HepG2 (cell line): ENCODE data around the gene TM2D3. TPM values are rescaled to one million over a fixed set of nuclear protein-coding genes. Genes with fewer than 3 reads are reported as not detected.

Source experiments
- EHMT2 ChIP-seq: fragments of 200-600 bp; sonication (generic); IDR thresholded peaks from 2 replicates; pipeline ENCODE4 v1.7.0; 2017; ENCODE audit warnings: antibody characterized with exemption, low read depth, low read length, borderline replicate concordance
- EZH2 ChIP-seq: conservative IDR thresholded peaks from 2 replicates; pipeline ENCODE4 v1.6.1; 2012; ENCODE audit warnings: mild to moderate bottlenecking, low read depth, low read length, moderate library complexity
- GTF3A ChIP-seq: sonication (generic); formaldehyde crosslinking; conservative IDR thresholded peaks from 2 replicates; pipeline ENCODE4 v1.4.0; 2020; ENCODE audit warnings: mild to moderate bottlenecking, missing genetic modification reagents
- HNRNPH1 ChIP-seq: fragments of 200-400 bp; formaldehyde crosslinking; optimal IDR thresholded peaks from 2 replicates; pipeline ENCODE3; 2017; ENCODE audit warnings: mild to moderate bottlenecking, low read depth, low read length
- IRF2 ChIP-seq: IDR thresholded peaks from 2 replicates; pipeline ENCODE4 v1.6.1; 2018; ENCODE audit warnings: missing genetic modification reagents, missing compliant biosample characterization
- MAFG ChIP-seq: sonication (generic); formaldehyde crosslinking; IDR thresholded peaks from 2 replicates; pipeline ENCODE4 v1.5.1; 2020; ENCODE audit warnings: mild to moderate bottlenecking, missing genetic modification reagents
- MAZ ChIP-seq, 2 experiments: sonication (generic) in 1 of 2; formaldehyde crosslinking in 1 of 2; IDR thresholded peaks; 2 replicates each; pipeline versions ENCODE4 v1.5.0 to v1.6.1; 2012 to 2020; ENCODE audit warnings: low read depth in 2 of 2, mild to moderate bottlenecking in 2 of 2, borderline replicate concordance in 1 of 2, improper control_type of control experiment in 1 of 2, low read length in 1 of 2, missing genetic modification reagents in 1 of 2, moderate library complexity in 1 of 2
- PRPF4 ChIP-seq: fragments of 200-400 bp; formaldehyde crosslinking; IDR thresholded peaks from 2 replicates; pipeline ENCODE4 v1.6.1; 2016; ENCODE audit warnings: low read length, low read depth; ENCODE audit not compliant: poor library complexity, severe bottlenecking
- ZNF3 ChIP-seq: IDR thresholded peaks from 2 replicates; pipeline ENCODE4 v1.7.0; 2017; ENCODE audit warnings: inconsistent platforms
- ZNF552 ChIP-seq: sonication (generic); formaldehyde crosslinking; IDR thresholded peaks from 2 replicates; pipeline ENCODE4 v1.9.0; 2022; ENCODE audit warnings: missing genetic modification reagents, mild to moderate bottlenecking, borderline replicate concordance
- ZNF747 ChIP-seq: sonication (generic); formaldehyde crosslinking; IDR thresholded peaks from 2 replicates; pipeline ENCODE4 v1.8.1; 2023; ENCODE audit warnings: missing genetic modification reagents, mild to moderate bottlenecking, borderline replicate concordance
- ZNF879 ChIP-seq: sonication (generic); formaldehyde crosslinking; IDR thresholded peaks from 2 replicates; pipeline ENCODE4 v1.8.1; 2023; ENCODE audit warnings: missing genetic modification reagents
- ZNF891 ChIP-seq: sonication (generic); formaldehyde crosslinking; IDR thresholded peaks from 2 replicates; pipeline ENCODE4 v1.5.0; 2020; ENCODE audit warnings: mild to moderate bottlenecking, missing genetic modification reagents
- ZSCAN20 ChIP-seq: sonication (generic); formaldehyde crosslinking; IDR thresholded peaks from 2 replicates; pipeline ENCODE4 v1.4.0; 2020; ENCODE audit warnings: missing genetic modification reagents, mild to moderate bottlenecking, borderline replicate concordance
- polyA plus RNA-seq, 8 experiments: library from polyadenylated mRNA; depleted of rRNA in 3 of 8; stranded (reverse) in 7 of 8; unstranded in 1 of 8; fragments of >200 nt; fragmentation: Illumina TruSeq in 4 of 8; extraction: Trizol in 4 of 8; gene quantifications; 2 replicates each; pipeline versions ENCODE4 v1.2.1 to v1.2.3, GENCODE V29; 2011 to 2016; ENCODE audit warnings: low read depth in 4 of 8, missing spikeins in 1 of 8, mixed read lengths in 1 of 8; ENCODE audit not compliant: insufficient read depth in 1 of 8
- total RNA-seq, 5 experiments: library from RNA; depleted of rRNA; stranded (reverse); fragments of >200 nt; fragmentation: Illumina TruSeq; extraction: Trizol; gene quantifications; 2 replicates each; pipeline ENCODE4 v1.2.3, GENCODE V29; 2016; ENCODE audit warnings: low read depth in 1 of 5
- TF ChIP-seq, protein P1 (sequence below): sonication (generic); formaldehyde crosslinking; IDR thresholded peaks from 2 replicates; pipeline ENCODE4 v1.4.0; 2020; ENCODE audit warnings: missing genetic modification reagents
- TF ChIP-seq, protein P2 (sequence below): sonication (generic); formaldehyde crosslinking; conservative IDR thresholded peaks from 2 replicates; pipeline ENCODE4 v1.8.0; 2022; ENCODE audit warnings: mild to moderate bottlenecking, moderate library complexity, missing genetic modification reagents
- TF ChIP-seq, protein P3 (sequence below): sonication (generic); formaldehyde crosslinking; IDR thresholded peaks from 2 replicates; pipeline ENCODE4 v1.8.0; 2022; ENCODE audit warnings: mild to moderate bottlenecking, missing genetic modification reagents, moderate library complexity
- TF ChIP-seq, protein P4 (sequence below): sonication (generic); formaldehyde crosslinking; IDR thresholded peaks from 2 replicates; pipeline ENCODE4 v1.5.0; 2020; ENCODE audit warnings: missing genetic modification reagents, mild to moderate bottlenecking, borderline replicate concordance
- TF ChIP-seq, protein P5 (sequence below): sonication (generic); formaldehyde crosslinking; IDR thresholded peaks from 2 replicates; pipeline ENCODE4 v1.4.0; 2020; ENCODE audit warnings: missing genetic modification reagents, mild to moderate bottlenecking, borderline replicate concordance

TM2D3 gene
- total and polyA plus RNA-seq, 2 of the 13 experiments (the other 11 are each of a cell fraction or from before 2014, with no cell fraction given), result 31.1 to 72.7 TPM

DNA sequence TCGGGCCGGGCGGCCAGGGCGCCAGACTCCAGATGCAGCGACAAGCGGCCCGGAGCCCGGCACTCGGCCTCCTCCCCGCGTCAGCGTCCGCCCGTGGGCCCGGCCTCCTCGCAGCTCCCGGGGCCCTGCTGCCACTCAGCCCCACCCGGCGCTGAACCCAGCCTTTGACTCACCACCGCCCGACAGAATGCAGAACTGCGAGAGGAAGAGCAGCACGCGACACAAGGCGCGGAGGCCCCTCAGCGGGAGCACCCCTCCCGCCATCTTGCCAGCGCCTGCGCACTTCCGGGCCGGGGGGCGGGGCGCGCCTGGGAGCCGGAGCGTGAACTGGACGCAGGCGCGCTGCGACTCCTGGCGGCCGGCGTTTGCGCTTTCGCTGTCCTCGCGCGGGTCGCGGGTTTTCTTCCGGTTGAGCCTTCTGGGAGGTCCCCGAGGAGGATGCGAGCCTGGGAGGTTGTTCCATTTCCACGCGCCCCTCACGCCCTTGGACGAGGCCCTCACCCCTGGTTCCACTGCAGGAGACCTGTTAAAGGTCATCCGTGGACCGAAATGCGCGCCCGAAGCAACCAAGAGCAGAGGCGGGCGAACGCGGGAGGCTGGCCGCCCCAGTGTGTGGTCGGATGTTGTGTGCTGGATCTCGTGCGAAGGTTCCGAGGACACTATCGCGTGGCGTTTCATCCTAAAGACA is at the start of gene TM2D3 (continued):
- TF ChIP-seq, protein P1, sequence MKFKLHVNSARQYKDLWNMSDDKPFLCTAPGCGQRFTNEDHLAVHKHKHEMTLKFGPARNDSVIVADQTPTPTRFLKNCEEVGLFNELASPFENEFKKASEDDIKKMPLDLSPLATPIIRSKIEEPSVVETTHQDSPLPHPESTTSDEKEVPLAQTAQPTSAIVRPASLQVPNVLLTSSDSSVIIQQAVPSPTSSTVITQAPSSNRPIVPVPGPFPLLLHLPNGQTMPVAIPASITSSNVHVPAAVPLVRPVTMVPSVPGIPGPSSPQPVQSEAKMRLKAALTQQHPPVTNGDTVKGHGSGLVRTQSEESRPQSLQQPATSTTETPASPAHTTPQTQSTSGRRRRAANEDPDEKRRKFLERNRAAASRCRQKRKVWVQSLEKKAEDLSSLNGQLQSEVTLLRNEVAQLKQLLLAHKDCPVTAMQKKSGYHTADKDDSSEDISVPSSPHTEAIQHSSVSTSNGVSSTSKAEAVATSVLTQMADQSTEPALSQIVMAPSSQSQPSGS (CRISPR knock-in tag), result peak; percentile 72; the same call in 1 of the 2 replicates
- TF ChIP-seq ZNF747 (CRISPR knock-in tag) (no peak; the same call in none of the 2 replicates), ZNF879 (peak; percentile 61; the same call in 1 of the 2 replicates), ZNF552 (CRISPR knock-in tag) (no peak; the same call in 1 of the 2 replicates), HNRNPH1 (no peak), PRPF4 (no peak), ZNF891 (peak; percentile 87), GTF3A (CRISPR knock-in tag) (peak; percentile 17; the same call in 1 of the 2 replicates), IRF2 (peak; percentile 80; the same call in 1 of the 2 replicates), EHMT2 (no peak), EZH2 (no peak), MAZ (IDR thresholded peaks at IDR 0.05; ENCODE audit: borderline replicate concordance, low read depth, low read length) (peak; percentile 85; the same call in 1 of the 2 replicates), MAZ (CRISPR knock-in tag; IDR thresholded peaks at IDR 0.05; ENCODE audit: low read depth) (peak; percentile 94), MAFG (no peak), ZSCAN20 (CRISPR knock-in tag) (peak; percentile 83; the same call in 1 of the 2 replicates), ZNF3 (no peak)
- TF ChIP-seq, protein P2, sequence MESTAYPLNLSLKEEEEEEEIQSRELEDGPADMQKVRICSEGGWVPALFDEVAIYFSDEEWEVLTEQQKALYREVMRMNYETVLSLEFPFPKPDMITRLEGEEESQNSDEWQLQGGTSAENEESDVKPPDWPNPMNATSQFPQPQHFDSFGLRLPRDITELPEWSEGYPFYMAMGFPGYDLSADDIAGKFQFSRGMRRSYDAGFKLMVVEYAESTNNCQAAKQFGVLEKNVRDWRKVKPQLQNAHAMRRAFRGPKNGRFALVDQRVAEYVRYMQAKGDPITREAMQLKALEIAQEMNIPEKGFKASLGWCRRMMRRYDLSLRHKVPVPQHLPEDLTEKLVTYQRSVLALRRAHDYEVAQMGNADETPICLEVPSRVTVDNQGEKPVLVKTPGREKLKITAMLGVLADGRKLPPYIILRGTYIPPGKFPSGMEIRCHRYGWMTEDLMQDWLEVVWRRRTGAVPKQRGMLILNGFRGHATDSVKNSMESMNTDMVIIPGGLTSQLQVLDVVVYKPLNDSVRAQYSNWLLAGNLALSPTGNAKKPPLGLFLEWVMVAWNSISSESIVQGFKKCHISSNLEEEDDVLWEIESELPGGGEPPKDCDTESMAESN (CRISPR knock-in tag), result peak; percentile 86
- TF ChIP-seq, protein P3, sequence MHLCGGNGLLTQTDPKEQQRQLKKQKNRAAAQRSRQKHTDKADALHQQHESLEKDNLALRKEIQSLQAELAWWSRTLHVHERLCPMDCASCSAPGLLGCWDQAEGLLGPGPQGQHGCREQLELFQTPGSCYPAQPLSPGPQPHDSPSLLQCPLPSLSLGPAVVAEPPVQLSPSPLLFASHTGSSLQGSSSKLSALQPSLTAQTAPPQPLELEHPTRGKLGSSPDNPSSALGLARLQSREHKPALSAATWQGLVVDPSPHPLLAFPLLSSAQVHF (CRISPR knock-in tag), result no peak
- TF ChIP-seq, protein P4, sequence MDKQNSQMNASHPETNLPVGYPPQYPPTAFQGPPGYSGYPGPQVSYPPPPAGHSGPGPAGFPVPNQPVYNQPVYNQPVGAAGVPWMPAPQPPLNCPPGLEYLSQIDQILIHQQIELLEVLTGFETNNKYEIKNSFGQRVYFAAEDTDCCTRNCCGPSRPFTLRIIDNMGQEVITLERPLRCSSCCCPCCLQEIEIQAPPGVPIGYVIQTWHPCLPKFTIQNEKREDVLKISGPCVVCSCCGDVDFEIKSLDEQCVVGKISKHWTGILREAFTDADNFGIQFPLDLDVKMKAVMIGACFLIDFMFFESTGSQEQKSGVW (CRISPR knock-in tag), result no peak
- TF ChIP-seq, protein P5, sequence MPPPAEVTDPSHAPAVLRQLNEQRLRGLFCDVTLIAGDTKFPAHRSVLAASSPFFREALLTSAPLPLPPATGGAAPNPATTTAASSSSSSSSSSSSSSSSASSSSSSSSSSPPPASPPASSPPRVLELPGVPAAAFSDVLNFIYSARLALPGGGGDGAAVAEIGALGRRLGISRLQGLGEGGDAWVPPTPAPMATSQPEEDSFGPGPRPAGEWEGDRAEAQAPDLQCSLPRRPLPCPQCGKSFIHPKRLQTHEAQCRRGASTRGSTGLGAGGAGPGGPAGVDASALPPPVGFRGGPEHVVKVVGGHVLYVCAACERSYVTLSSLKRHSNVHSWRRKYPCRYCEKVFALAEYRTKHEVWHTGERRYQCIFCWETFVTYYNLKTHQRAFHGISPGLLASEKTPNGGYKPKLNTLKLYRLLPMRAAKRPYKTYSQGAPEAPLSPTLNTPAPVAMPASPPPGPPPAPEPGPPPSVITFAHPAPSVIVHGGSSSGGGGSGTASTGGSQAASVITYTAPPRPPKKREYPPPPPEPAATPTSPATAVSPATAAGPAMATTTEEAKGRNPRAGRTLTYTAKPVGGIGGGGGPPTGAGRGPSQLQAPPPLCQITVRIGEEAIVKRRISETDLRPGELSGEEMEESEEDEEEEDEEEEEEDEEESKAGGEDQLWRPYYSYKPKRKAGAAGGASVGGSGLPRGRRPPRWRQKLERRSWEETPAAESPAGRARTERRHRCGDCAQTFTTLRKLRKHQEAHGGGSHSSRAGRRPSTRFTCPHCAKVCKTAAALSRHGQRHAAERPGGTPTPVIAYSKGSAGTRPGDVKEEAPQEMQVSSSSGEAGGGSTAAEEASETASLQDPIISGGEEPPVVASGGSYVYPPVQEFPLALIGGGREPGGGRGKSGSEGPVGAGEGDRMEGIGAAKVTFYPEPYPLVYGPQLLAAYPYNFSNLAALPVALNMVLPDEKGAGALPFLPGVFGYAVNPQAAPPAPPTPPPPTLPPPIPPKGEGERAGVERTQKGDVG, result 0 out of 2 replicates have a peak, but pooled peaks have one; percentile 9
